Measurements from ENCODE around the gene UVRAG. TPM values are rescaled to one million over a fixed set of nuclear protein-coding genes. Genes with fewer than 3 reads are reported as not detected.
"Not testable (repeated sequence)": the region's sequence is repeated elsewhere in the genome, so short reads cannot be mapped to it uniquely, and the experiment has no call there.

UVRAG gene
- total and polyA plus RNA-seq, 2 of the 4 experiments (the other 2 are of a cell fraction): 5.6 to 10.9 TPM

DNA sequence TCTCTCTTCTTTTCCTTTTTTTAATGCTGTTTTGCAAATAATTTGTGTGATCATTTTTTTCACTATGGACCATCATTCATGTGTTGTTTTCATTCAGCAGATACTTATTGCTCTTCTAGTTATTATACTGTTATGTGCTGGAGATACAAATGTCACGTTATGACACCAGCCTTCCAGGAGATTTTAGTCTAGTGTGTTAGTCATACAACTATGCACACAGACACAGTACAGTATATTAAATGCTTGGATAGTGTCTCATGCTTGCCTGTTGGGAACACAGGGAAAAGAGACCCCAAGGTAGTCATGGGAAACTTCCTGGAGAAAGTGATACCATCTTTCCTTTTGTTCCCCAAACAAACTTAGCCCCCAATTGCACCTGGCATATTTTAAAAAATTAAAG lies 116.1 kb downstream of the UVRAG start:
- intact Hi-C loops (cut with micrococcal nuclease): loop anchor here (5.0 kb wide), 1 partner anchor 36 kb away; no protein-coding TSS in a partner anchor

DNA sequence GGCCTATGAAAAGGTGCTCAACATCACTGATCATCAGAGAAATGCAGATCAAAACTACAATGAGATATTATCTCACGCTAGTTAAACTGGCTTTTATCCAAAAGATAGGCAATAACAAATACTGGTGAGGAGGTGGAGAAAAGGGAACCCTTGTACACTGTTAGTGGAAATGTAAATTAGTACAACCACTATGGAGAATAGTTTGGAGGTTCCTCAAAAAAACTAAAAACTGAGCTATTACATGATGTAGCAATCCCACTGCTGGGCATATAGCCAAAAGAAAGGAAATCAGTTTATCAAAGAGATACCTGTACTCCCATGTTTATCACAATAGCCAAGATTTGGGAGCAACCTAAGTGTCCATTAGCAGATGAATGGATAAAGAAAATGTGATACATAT lies 118.7 kb downstream of the UVRAG start:
- H3K18ac ChIP-seq (ENCODE audit: low read depth, low read length); H4K8ac ChIP-seq (ENCODE audit: low read depth in 2 of 2, low read length in 2 of 2); BruUV-seq (replicated peaks); H3K4ac ChIP-seq (ENCODE audit: low read depth, low read length); H3K27me3 ChIP-seq (ENCODE audit: control insufficient read depth, insufficient read depth, low read length); H2BK15ac ChIP-seq (ENCODE audit: low read depth, low read length); DNase-seq; H3K9ac ChIP-seq (ENCODE audit: low read depth, low read length); H3K14ac ChIP-seq (replicated peaks; ENCODE audit: low read depth, low read length); H3K4me1 ChIP-seq (ENCODE audit: control insufficient read depth, insufficient read depth, low read length); H2BK5ac ChIP-seq (ENCODE audit: low read depth, low read length, poor library complexity, severe bottlenecking); H2AFZ ChIP-seq (replicated peaks; ENCODE audit: low read length, poor library complexity); H2BK120ac ChIP-seq (ENCODE audit: low read depth, low read length); H2AK5ac ChIP-seq (ENCODE audit: low read depth, low read length); H4K20me1 ChIP-seq (ENCODE audit: insufficient read depth, low read length); H3K36me3 ChIP-seq (ENCODE audit: control insufficient read depth, insufficient read depth, low read length); CTCF ChIA-PET; H3K27ac ChIP-seq (ENCODE audit: insufficient read depth, low read length); ATAC-seq (ENCODE audit: low read depth); dilution Hi-C loops (cut with HindIII; ENCODE audit: low sequenced_read_pairs, unreplicated experiment); H4K5ac ChIP-seq (ENCODE audit: low read depth, low read length); H3K79me1 ChIP-seq (ENCODE audit: low read depth in 1 of 2, low read length in 2 of 2); H3K9me1 ChIP-seq (ENCODE audit: insufficient read depth, low read length); H2AK9ac ChIP-seq (replicated peaks; ENCODE audit: low read depth, low read length, poor library complexity); H3K56ac ChIP-seq (ENCODE audit: extremely low read depth, insufficient read depth, low read length); H3K23ac ChIP-seq (ENCODE audit: low read depth, low read length); in situ Hi-C loops (cut with MboI; ENCODE audit: low sequenced_read_pairs); H2BK20ac ChIP-seq (ENCODE audit: low read depth, low read length); H3K4me2 ChIP-seq (ENCODE audit: low read depth, low read length); H3K4me3 ChIP-seq (ENCODE audit: insufficient read depth, low read depth, low read length); H3K9me3 ChIP-seq (ENCODE audit: control insufficient read depth, insufficient read depth, low read length); H4K91ac ChIP-seq (ENCODE audit: insufficient read depth, low read depth, low read length); POLR2A ChIA-PET (ENCODE audit: unreplicated experiment): not testable (repeated sequence)
- WGBS, 2 experiments (ENCODE audit: extremely low coverage in 2 of 2, insufficient read length in 1 of 2): no CpG with 5 or more reads among the region's 1 CpG
- intact Hi-C loops (cut with micrococcal nuclease): loop anchor here (5.0 kb wide), 1 partner anchor 34 kb away; no protein-coding TSS in a partner anchor

More for the DNA sequence above, 116.1 kb downstream of the UVRAG start:
- Histone ChIP-seq H4K91ac (ENCODE audit: insufficient read depth, low read depth, low read length) (no peak overlapping the region), H3K9me3 (ENCODE audit: control insufficient read depth, insufficient read depth, low read length) (no peaks in the 10 kb centered on the region), H3K27ac (ENCODE audit: insufficient read depth, low read length) (no peak overlapping the region), H2AK5ac (ENCODE audit: low read depth, low read length) (no peak overlapping the region), H4K20me1 (ENCODE audit: insufficient read depth, low read length) (no peaks in the 10 kb centered on the region), H3K4me2 (ENCODE audit: low read depth, low read length) (no peak overlapping the region), H3K14ac (replicated peaks; ENCODE audit: low read depth, low read length) (no peak overlapping the region), H3K23ac (ENCODE audit: low read depth, low read length) (no peak overlapping the region), H3K56ac (ENCODE audit: extremely low read depth, insufficient read depth, low read length) (no peak overlapping the region), H2AK9ac (replicated peaks; ENCODE audit: low read depth, low read length, poor library complexity) (no peak overlapping the region), H2BK15ac (ENCODE audit: low read depth, low read length) (no peak overlapping the region), H3K4me1 (ENCODE audit: control insufficient read depth, insufficient read depth, low read length) (0 out of 2 replicates have a peak, but pooled peaks cover 2% of the 10 kb centered on the region), H3K27me3 (ENCODE audit: control insufficient read depth, insufficient read depth, low read length) (no peaks in the 10 kb centered on the region), H2AFZ (replicated peaks; ENCODE audit: low read length, poor library complexity) (no peak overlapping the region), H3K9me1 (ENCODE audit: insufficient read depth, low read length) (no peaks in the 10 kb centered on the region), H3K4me3 (ENCODE audit: insufficient read depth, low read depth, low read length) (no peak overlapping the region), H3K18ac (ENCODE audit: low read depth, low read length) (no peak overlapping the region), H2BK120ac (ENCODE audit: low read depth, low read length) (no peak overlapping the region), H3K79me1 (ENCODE audit: low read depth in 1 of 2, low read length in 2 of 2) (peaks cover 3 to 4% of the 10 kb centered on the region in 2 experiments; a peak in 2 of 4 replicates), H3K36me3 (ENCODE audit: control insufficient read depth, insufficient read depth, low read length) (no peaks in the 10 kb centered on the region), H4K5ac (ENCODE audit: low read depth, low read length) (no peak overlapping the region), H4K8ac (ENCODE audit: low read depth in 2 of 2, low read length in 2 of 2) (no peak overlapping the region), H3K9ac (ENCODE audit: low read depth, low read length) (no peak overlapping the region), H2BK20ac (ENCODE audit: low read depth, low read length) (no peak overlapping the region), H3K4ac (ENCODE audit: low read depth, low read length) (no peak overlapping the region), H2BK5ac (ENCODE audit: low read depth, low read length, poor library complexity, severe bottlenecking) (no peak overlapping the region)
- peak; percentile 83 for ATAC-seq (ENCODE audit: low read depth)
- ChIA-PET POLR2A (ENCODE audit: unreplicated experiment) (no interaction called here), CTCF (no interaction called here)
- DNase-seq: peak; percentile 68
- no TSS peak for BruUV-seq (replicated peaks)
- TF ChIP-seq BHLHE40 (IDR thresholded peaks at IDR 0.05; ENCODE audit: low read depth, low read length) (no peak), FOS (IDR thresholded peaks at IDR 0.05; ENCODE audit: low read depth, low read length) (0 out of 2 replicates have a peak, but pooled peaks have one; percentile 11), RAD21 (IDR thresholded peaks at IDR 0.05; ENCODE audit: low read length) (no peak), POLR2A (IDR thresholded peaks at IDR 0.05; ENCODE audit: low read depth, low read length) (no peak)
- in situ Hi-C loops (cut with MboI; ENCODE audit: low sequenced_read_pairs) (no loop called here), dilution Hi-C loops (cut with HindIII; ENCODE audit: low sequenced_read_pairs, unreplicated experiment) (no loop called here)
- WGBS, 2 experiments (ENCODE audit: extremely low coverage in 2 of 2, insufficient read length in 1 of 2): no CpG with 5 or more reads among the region's 1 CpG

All from IMR-90 (cell line).